GM23248 (cell line): ENCODE measurements around the gene TRAF3. TPM values are rescaled to one million over a fixed set of nuclear protein-coding genes. Genes with fewer than 3 reads are reported as not detected.
"Not testable (repeated sequence)": the region's sequence is repeated elsewhere in the genome, so short reads cannot be mapped to it uniquely, and the experiment has no call there.

Source experiments
- DNase-seq: peaks from one replicate; pipeline ENCODE4 v3.0.0-alpha.2; 2015
- H2AFZ ChIP-seq: fragments of 200-600 bp; sonication (generic); 2 replicates; pipeline ENCODE4 v1.6.1; 2016; ENCODE audit warnings: antibody characterized with exemption
- H3F3A ChIP-seq: fragments of 200-600 bp; sonication (generic); 2 replicates; pipeline ENCODE4 v1.6.1; 2016; ENCODE audit warnings: mild to moderate bottlenecking, antibody characterized with exemption, mixed run types; ENCODE audit not compliant: insufficient read depth
- H3K27ac ChIP-seq: fragments of 200-600 bp; sonication (generic); 2 replicates; pipeline ENCODE4 v1.5.1; 2016; ENCODE audit warnings: mild to moderate bottlenecking
- H3K27me3 ChIP-seq: fragments of 200-600 bp; sonication (generic); replicated peaks from 2 replicates; pipeline ENCODE4 v1.6.1; 2016; ENCODE audit warnings: mild to moderate bottlenecking; ENCODE audit not compliant: insufficient read depth
- H3K36me3 ChIP-seq: fragments of 200-600 bp; sonication (generic); 2 replicates; pipeline ENCODE4 v1.6.1; 2016; ENCODE audit warnings: low read depth, mild to moderate bottlenecking
- H3K4me1 ChIP-seq: fragments of 200-600 bp; sonication (generic); 2 replicates; pipeline ENCODE4 v1.6.1; 2016; ENCODE audit warnings: mild to moderate bottlenecking; ENCODE audit not compliant: insufficient read depth
- H3K4me2 ChIP-seq: fragments of 200-600 bp; sonication (generic); one replicate; pipeline ENCODE4 v1.6.1; 2016; ENCODE audit warnings: mild to moderate bottlenecking; ENCODE audit not compliant: unreplicated experiment
- H3K4me3 ChIP-seq: fragments of 200-600 bp; sonication (generic); 2 replicates; pipeline ENCODE4 v1.5.1; 2016; ENCODE audit warnings: mild to moderate bottlenecking
- H3K79me2 ChIP-seq: fragments of 200-600 bp; sonication (generic); 2 replicates; pipeline ENCODE4 v1.6.1; 2016; ENCODE audit warnings: mild to moderate bottlenecking; ENCODE audit not compliant: insufficient read depth
- H3K9ac ChIP-seq: fragments of 200-600 bp; sonication (generic); 2 replicates; pipeline ENCODE4 v1.6.1; 2016; ENCODE audit warnings: mild to moderate bottlenecking
- H3K9me2 ChIP-seq: fragments of 200-600 bp; sonication (generic); 2 replicates; pipeline ENCODE4 v1.6.1; 2016; ENCODE audit warnings: mixed run types, mild to moderate bottlenecking, moderate library complexity; ENCODE audit not compliant: insufficient read depth
- H3K9me3 ChIP-seq: fragments of 200-600 bp; sonication (generic); one replicate; pipeline ENCODE4 v1.6.1; 2017; ENCODE audit warnings: low read depth
- H4K20me1 ChIP-seq: fragments of 200-600 bp; sonication (generic); 2 replicates; pipeline ENCODE4 v1.6.0; 2016; ENCODE audit not compliant: insufficient read depth
- EZH2 ChIP-seq: fragments of 200-600 bp; sonication (generic); IDR thresholded peaks from 2 replicates; pipeline ENCODE4 v1.6.1; 2018; ENCODE audit warnings: antibody characterized with exemption, mild to moderate bottlenecking; ENCODE audit not compliant: insufficient read depth, poor library complexity, severe bottlenecking
- EZH2phosphoT487 ChIP-seq: fragments of 200-600 bp; sonication (generic); IDR thresholded peaks from 2 replicates; pipeline ENCODE4 v1.6.1; 2018; ENCODE audit warnings: antibody characterized with exemption, moderate library complexity, mild to moderate bottlenecking, low read depth; ENCODE audit not compliant: insufficient read depth
- WGBS, 2 experiments: methylation state at CpG; one replicate each; pipeline ENCODE4 v1.1.6; 2015 to 2017; ENCODE audit warnings: low lambda C conversion rate in 2 of 2, low coverage in 1 of 2; ENCODE audit errors: missing lambda C conversion rate in 2 of 2; 5-methylcytosine and 5-hydroxymethylcytosine counted together
- in situ Hi-C: fragments of 300-500 bp; cut with MboI; formaldehyde crosslinking; loops from 2 replicates; pipeline ENCODE4 v1.15.0; 2020
- polyA plus RNA-seq: library from polyadenylated mRNA; unstranded; fragments of >200 nt; fragmentation: Nextera tagmentation; extraction: Ambion mirVana; gene quantifications from 2 replicates; pipeline ENCODE4 v1.2.1, GENCODE V29; 2016
- total RNA-seq: library from RNA; depleted of rRNA; stranded (reverse); fragments of >200 nt; shearing (Covaris generic); gene quantifications from 2 replicates; pipeline ENCODE4 v1.2.3, GENCODE V29; 2014

Gene TRAF3
- total and polyA plus RNA-seq, 2 experiments from 2014 or later, result 7.9 to 17.9 TPM

DNA sequence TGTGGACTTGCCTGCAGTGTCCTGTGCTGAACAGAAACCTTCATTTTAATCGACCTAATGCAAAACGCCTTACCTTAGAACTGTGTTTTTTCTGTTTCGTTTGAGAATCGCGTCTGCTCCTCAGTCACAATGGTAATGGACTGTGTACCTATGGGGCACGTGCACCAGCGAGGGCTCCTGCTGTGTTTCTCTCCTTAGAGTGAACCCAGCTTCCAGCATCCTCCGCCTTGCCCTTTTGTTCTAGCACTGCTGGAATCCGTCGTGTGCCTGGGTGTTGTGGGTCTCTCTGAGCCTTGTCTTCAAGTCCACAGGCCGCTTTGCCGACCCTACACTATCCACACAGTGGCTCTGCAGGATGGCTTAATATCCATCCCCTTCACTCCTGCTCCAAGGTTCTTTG lies 148.9 kb downstream of the TRAF3 start:
- no peak overlapping the region for H3K4me3 ChIP-seq
- H3K79me2 ChIP-seq, result no peaks in the 10 kb centered on the region
- 79 to 83% methylated on average over 12 of the region's 12 CpGs for WGBS, 2 experiments
- H3F3A ChIP-seq, result no peaks in the 10 kb centered on the region
- in situ Hi-C loops, result no loop called here
- no peak for DNase-seq
- H4K20me1 ChIP-seq, result no peaks in the 10 kb centered on the region
- H3K9ac ChIP-seq, result no peak overlapping the region
- H3K4me2 ChIP-seq, result no peak overlapping the region
- no peaks in the 10 kb centered on the region for H3K9me3 ChIP-seq
- no peaks in the 10 kb centered on the region for H3K4me1 ChIP-seq
- no peak for TF ChIP-seq EZH2
- TF ChIP-seq EZH2phosphoT487, result no peak
- H3K27me3 ChIP-seq, result peaks cover 41% of the 10 kb centered on the region
- no peaks in the 10 kb centered on the region for H3K9me2 ChIP-seq
- no peak overlapping the region for H3K27ac ChIP-seq
- no peak overlapping the region for H2AFZ ChIP-seq
- H3K36me3 ChIP-seq, result no peaks in the 10 kb centered on the region

DNA sequence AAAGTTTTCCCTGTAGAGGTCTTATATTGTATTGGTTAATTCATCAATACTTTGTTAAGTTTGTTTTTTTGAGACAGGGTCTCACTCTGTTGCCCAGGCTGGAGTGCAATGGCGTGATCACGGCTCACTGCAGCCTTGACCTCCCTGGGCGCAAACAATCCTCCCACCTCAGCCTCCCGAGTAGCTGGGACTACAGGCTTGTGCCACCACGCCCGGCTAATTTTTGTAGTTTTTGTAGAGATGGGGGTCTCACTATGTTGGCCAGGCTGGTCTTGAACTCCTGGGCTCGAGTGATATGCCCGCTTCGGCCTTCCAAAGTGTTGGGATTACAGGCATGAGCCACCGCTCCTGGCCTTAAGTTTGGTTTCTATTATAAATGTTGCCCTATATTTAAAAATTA lies 149.6 kb downstream of the TRAF3 start:
- H2AFZ ChIP-seq, H3K4me2 ChIP-seq, H3K9me2 ChIP-seq, in situ Hi-C loops, H3K79me2 ChIP-seq, H4K20me1 ChIP-seq, H3F3A ChIP-seq, H3K27ac ChIP-seq, H3K4me1 ChIP-seq, H3K4me3 ChIP-seq, H3K36me3 ChIP-seq, H3K9me3 ChIP-seq, DNase-seq, H3K9ac ChIP-seq: not testable (repeated sequence)
- WGBS, 2 experiments, result 88 to 92% methylated on average over 10 of the region's 10 CpGs
- peaks cover 41% of the 10 kb centered on the region for H3K27me3 ChIP-seq

DNA sequence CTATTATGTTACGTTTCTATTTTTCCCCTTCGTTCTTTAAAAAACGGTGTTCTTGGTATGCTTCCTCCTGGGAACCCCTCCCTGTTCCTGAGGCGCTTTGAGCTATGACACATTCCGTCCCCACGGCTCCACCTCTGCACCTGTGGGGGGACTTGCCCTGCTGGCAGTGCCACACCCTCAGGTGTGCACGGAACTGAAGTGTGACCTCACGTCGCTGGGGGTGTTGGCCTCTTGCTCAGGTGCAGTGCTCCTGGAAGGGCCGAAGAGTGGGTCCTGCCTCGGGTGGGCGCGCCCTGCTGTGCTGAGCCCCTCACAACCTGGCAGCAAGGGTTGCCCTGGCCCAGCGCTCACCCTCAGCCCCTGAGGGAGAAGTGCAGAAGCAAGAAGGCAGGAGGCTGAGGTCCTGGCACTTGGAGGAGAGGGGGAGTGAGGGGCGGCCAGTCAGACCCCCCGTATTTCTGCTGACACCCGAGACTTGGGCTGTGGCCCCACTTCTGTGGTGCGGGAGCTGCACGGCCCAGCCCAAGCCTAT lies 150.2 kb downstream of the TRAF3 start:
- H2AFZ ChIP-seq, result no peak overlapping the region
- no peaks in the 10 kb centered on the region for H3K4me1 ChIP-seq
- H3K27me3 ChIP-seq, result peaks cover 38% of the 10 kb centered on the region
- no peaks in the 10 kb centered on the region for H3K36me3 ChIP-seq
- no peaks in the 10 kb centered on the region for H3K79me2 ChIP-seq
- WGBS, 2 experiments, result 73% methylated on average over 18 to 19 of the region's 19 CpGs
- no peak overlapping the region for H3K4me2 ChIP-seq
- no peak for DNase-seq
- H3F3A ChIP-seq, result no peaks in the 10 kb centered on the region
- no peaks in the 10 kb centered on the region for H4K20me1 ChIP-seq
- H3K9me2 ChIP-seq, result no peaks in the 10 kb centered on the region
- H3K9ac ChIP-seq, result no peak overlapping the region
- in situ Hi-C loops, result no loop called here
- no peaks in the 10 kb centered on the region for H3K9me3 ChIP-seq
- H3K4me3 ChIP-seq, result no peak overlapping the region
- no peak overlapping the region for H3K27ac ChIP-seq
- TF ChIP-seq EZH2 (no peak), EZH2phosphoT487 (no peak)

DNA sequence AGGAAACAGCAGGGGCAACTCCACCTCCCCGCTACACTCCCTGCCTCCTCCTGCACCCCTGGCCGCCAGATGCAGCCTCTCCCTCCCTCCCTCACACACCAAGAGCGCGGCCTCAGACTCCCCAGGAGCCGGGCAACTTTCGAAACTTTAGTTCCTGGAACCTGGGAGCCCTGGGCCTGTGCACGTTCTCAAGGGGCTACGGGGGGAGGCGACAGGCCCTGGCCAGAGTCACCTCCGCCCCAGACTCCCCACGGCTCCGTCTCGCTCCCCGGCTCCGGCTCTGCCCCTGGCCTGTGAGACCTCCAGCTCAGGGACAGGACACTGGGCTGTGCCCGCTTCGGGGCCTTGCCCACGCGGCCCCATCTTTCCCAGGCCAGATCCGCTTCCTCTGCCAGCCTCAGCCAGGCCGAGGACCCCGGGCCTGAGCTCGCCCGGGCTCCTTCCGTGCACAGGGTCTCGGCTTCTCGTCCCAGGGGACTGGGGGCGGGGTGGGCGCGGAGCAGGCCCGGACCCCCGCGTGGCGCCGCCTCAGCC lies 150.7 kb downstream of the TRAF3 start:
- Histone ChIP-seq H3K36me3 (peaks cover 1% of the 10 kb centered on the region; the same call in 1 of the 2 replicates), H3K9ac (no peak overlapping the region), H3K4me3 (peak overlapping the region; percentile 41), H3K27ac (no peak overlapping the region), H2AFZ (peak overlapping the region; percentile 22; the same call in 1 of the 2 replicates), H3K9me3 (no peaks in the 10 kb centered on the region), H3K4me1 (no peaks in the 10 kb centered on the region), H3K4me2 (peak overlapping the region; percentile 24), H3K79me2 (no peaks in the 10 kb centered on the region), H3F3A (no peaks in the 10 kb centered on the region), H4K20me1 (no peaks in the 10 kb centered on the region), H3K27me3 (peaks cover 33% of the 10 kb centered on the region), H3K9me2 (no peaks in the 10 kb centered on the region)
- DNase-seq, result peak; percentile 26
- in situ Hi-C loops, result no loop called here
- WGBS, 2 experiments, result 22 to 25% methylated on average over 25 to 32 of the region's 35 CpGs
- TF ChIP-seq EZH2, result peak; percentile 20
- TF ChIP-seq EZH2phosphoT487, result no peak
